GM21515 (cell line): Measurements from ENCODE around the gene OSBP2.
"Not testable (repeated sequence)": the region's sequence is repeated elsewhere in the genome, so short reads cannot be mapped to it uniquely, and the experiment has no call there.

Source experiments
- ATAC-seq: cut with Tn5 transposase; IDR thresholded peaks from one replicate; pipeline ENCODE4 v1.9.1; 2021; ENCODE audit not compliant: unreplicated experiment

Gene OSBP2

GRCh38 chr22:30675436-30675835 lies 19.2 kb upstream of the OSBP2 start:
- no peak for ATAC-seq

GRCh38 chr22:30676565-30676964 lies 18.1 kb upstream of the OSBP2 start:
- not testable (repeated sequence) for ATAC-seq

- ATAC-seq: not testable (repeated sequence)
Measured at GRCh38 chr22:30679895-30680690, 14.6 kb upstream of the OSBP2 start.

- ATAC-seq: no peak
Measured at GRCh38 chr22:30680991-30681770, 13.5 kb upstream of the OSBP2 start.

GRCh38 chr22:30681831-30682230 lies 12.8 kb upstream of the OSBP2 start:
- ATAC-seq: no peak

- ATAC-seq: no peak
Measured at GRCh38 chr22:30685178-30685577, 9.5 kb upstream of the OSBP2 start.

GRCh38 chr22:30687358-30687757 lies 7.3 kb upstream of the OSBP2 start:
- ATAC-seq: no peak

- ATAC-seq: no peak
Measured at GRCh38 chr22:30689622-30690021, 5.1 kb upstream of the OSBP2 start.

- ATAC-seq: no peak
Measured at GRCh38 chr22:30691204-30691603, 3.5 kb upstream of the OSBP2 start.

- ATAC-seq: no peak
Measured at GRCh38 chr22:30694171-30694639, 469 bp upstream of the OSBP2 start.

- no peak for ATAC-seq
Measured at GRCh38 chr22:30695351-30695851, 727 bp downstream of the OSBP2 start.

- ATAC-seq: no peak
Measured at GRCh38 chr22:30695871-30696655, 1.4 kb downstream of the OSBP2 start.

- no peak for ATAC-seq
Measured at GRCh38 chr22:30697975-30698374, 3.3 kb downstream of the OSBP2 start.

- ATAC-seq: no peak
Measured at GRCh38 chr22:30701872-30702271, 7.2 kb downstream of the OSBP2 start.

- ATAC-seq: no peak
Measured at GRCh38 chr22:30702856-30703255, 8.2 kb downstream of the OSBP2 start.

GRCh38 chr22:30704978-30705377 lies 10.3 kb downstream of the OSBP2 start:
- no peak for ATAC-seq

GRCh38 chr22:30705710-30706651 lies 11.3 kb downstream of the OSBP2 start:
- no peak for ATAC-seq

GRCh38 chr22:30709980-30710379 lies 15.3 kb downstream of the OSBP2 start:
- ATAC-seq: not testable (repeated sequence)

GRCh38 chr22:30712094-30712493 lies 17.4 kb downstream of the OSBP2 start:
- no peak for ATAC-seq

- no peak for ATAC-seq
Measured at GRCh38 chr22:30714062-30714461, 19.4 kb downstream of the OSBP2 start.
